Stimulated activated CD4-positive, alpha-beta T cell treated with anti-CD3 and anti-CD28 coated beads, Interleukin-1b, Interleukin-23, amount 100 ng/mL, for 24 hours (primary cell): ENCODE results near the gene NFKBIL1.
"Not testable (repeated sequence)": the region's sequence is repeated elsewhere in the genome, so short reads cannot be mapped to it uniquely, and the experiment has no call there.

Experiments used
- DNase-seq, 4 experiments: peaks; one replicate each; pipeline ENCODE4 v3.0.0-alpha.2; 2020; ENCODE audit warnings: low read depth in 4 of 4, low spot score in 1 of 4

Gene NFKBIL1

DNA sequence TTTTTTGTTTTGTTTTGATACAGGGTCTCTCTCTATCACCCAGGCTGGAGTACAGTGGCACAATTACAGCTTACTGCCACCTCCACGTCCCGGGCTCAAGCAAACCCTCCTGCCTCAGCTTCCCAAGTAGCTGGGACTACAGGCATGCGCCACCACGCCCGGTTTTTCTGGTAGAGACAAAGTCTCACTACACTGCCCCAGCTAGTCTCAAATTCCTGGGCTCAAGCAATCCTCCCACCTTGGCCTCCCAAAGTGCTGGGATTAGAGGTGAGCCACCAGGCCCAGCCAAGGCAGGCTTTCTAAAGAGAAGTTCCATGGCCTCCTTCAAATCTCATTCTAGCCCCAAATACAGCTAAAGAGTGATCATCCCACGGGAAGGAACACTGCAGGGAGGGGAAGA is 13.4 kb upstream of the NFKBIL1 start:
- DNase-seq, result no peak

DNA sequence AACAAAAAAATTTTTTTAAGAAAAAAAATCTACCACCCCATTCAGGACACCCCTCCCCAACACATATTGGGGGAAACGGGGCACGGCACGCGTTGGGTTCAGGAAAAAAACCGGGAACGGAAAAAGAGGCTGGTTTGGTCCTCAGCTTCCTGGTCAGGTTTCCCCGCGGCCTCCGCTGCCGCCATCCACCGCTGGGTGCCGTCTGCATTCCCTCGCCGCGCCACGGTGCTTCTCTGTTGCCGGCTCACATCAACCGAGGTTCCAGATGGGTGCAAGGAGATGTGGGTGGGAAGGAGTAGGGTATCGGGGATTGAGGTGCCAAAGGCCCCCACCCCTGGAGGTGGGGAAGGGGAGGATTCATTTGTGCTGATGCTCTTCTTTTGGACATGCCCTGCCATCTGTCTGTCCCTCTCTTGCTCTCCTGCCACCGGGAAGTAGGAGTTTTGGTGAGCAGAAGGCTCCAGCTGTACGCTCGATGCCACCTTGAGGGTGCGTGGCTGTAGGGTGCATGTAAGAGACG is 12.8 kb upstream of the NFKBIL1 start:
- DNase-seq, result no peak

DNA sequence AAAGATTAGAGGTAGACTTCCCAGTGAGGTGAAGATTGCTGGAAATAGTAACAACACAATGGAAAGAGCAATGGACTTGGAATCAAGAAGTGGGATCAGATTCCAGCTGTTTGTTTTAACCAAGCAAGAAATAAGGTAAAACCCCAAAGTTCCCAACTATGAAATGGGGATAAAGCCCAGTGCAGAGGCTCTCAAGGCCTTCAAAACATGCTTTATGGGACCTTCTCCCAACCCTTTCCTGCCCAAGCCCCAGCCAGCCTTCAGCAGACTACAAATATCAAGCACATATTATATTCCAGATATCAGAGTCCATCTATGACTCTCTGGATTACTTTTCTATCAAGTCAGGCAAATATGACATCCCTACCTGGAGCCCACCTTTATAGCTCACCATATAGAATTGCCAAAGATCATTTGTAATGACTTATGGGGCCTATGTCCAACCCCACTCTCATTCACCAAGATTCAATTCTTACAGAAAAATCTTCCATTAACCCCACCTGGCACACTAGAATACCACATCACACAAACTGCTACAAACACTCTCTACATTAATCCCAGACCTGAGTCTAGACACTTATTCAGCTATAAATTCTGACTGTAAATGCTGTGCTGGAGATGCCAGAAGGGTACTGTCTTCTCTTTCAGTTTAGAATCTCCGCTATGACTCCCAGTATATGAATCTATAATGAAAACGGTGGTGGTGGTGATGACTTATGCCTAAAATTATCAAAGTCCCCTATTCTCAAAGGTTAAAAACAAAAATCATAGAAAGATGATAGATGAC is 11.7 kb upstream of the NFKBIL1 start:
- DNase-seq, result no peak

DNA sequence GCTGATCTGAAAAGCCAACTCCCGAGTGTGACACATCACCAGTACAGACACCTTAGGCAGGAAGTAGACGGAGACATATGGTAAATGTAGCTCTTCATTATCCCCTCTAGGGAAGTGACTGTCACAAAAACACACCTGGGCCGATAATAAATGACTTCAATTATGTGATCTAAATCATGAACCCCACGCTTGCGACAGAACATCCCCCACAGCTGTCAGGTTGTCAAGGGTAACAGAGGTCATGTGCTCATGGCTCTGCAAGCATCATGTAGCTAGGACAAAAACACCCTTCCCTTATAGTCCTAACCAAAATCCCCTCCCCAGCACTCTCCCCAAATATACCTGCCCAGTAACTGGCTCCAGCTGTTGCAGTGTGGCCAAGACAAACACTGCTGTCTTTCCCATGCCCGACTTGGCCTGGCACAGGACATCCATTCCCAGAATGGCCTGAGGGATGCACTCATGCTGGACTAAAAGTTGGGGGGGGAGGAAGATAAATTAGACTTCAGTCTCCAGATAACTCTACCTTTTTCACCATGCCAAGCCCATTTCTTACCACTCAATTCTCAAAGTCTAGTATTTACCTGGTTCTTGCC is 8.5 kb upstream of the NFKBIL1 start:
- DNase-seq, result no peak

GRCh38 chr6:31540640-31541039 is 6.8 kb upstream of the NFKBIL1 start:
- no peak for DNase-seq

DNA sequence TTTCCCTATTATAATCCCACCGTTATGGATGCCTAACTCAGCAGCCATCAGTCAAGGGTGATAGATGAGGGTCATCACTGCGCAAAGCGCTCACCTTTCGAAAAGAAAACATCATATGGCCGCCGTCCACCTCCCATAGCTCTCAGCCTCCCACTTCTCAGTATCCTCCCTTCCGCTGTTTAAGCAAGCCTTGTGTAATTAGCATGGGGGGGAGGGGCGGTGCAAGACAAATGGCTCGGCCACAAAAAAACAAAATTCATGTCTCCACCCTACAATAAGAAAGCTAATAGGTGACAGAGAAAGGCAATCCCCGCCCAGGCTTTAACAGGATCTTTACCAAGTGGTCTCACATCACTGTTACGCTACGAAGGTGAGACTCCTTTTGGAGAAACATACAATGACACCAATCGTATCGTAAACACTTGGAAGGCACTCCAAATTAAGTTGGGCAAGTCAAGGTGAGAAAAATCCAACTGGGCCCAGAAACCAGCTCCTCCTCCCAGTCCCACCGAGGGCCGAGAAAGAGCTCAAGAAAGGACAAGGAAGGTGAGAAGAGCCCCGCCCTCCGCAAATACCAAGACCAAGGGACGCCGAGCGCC is 6.2 kb upstream of the NFKBIL1 start:
- peak in 1 of 4 experiments; percentile 65 for DNase-seq

DNA sequence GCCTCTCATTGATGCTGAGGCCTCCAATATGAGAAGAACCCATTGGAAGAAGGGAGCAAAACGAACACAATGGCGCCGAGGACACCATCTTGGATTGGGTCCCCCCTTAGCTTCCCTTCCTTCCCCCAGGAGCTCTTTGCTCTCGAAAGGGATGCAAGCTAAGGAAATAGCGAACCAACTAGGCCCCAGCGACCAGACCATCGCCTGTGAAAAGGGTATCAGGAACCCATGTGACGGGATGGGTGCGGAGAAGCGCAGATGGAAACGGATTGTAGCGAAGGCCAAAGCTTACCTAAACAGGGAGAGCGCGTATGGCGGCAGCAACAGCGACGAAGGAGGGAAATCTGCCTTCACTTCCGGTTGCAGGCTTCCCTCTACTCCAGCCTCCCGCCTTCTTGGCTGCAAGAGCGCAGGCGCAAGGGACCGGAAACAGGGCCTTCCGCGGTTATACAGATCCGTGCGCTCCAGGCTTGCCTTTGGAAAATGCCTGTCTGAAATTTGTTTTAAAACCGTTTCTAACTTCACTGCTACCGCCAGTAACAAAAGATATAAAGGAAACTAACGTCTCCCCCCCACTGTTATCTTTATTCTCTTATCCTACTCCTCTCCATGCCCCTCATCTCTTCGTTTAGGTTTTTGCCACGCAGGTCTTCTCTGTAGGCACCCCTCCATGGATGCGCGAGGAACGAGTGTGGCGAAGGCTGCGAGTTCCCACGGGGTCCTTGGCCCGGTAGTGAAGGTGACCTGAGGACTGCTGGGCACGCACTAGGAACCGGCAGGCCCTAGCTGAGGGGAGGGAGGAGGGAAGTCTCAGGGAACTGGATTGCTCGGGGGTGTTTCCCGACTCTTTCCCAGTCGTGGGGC is 5.5 kb upstream of the NFKBIL1 start, which contains the start of gene DDX39B:
TSS of gene DDX39B (minus strand) at position 346 of the 864 bp plus-strand sequence. CDS start 1,471 bp downstream, outside the sequence.
- DNase-seq, result peak; percentile 80 to 87 (median 83)

- no peak for DNase-seq
Observed at GRCh38 chr6:31543639-31544038, 3.8 kb upstream of the NFKBIL1 start.

DNA sequence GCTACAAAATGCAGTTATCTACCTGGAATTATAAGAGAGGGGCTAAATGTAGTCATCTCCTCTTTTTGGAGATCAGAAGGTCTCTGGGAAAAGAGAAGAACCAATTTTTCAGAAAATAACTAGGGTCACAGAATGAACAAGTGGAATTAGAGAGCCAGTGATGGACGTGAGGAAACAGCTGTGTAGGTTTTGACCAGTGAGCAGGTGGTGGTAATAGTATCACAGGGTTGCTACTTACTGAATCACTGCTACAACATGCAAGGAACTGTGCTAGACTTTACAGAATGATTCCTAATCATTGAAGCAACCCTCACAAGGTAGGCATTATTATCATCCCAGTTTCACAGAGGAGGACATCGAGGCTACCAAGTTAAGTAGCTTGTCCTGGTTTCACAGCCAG is 2.7 kb upstream of the NFKBIL1 start:
- no peak for DNase-seq

DNA sequence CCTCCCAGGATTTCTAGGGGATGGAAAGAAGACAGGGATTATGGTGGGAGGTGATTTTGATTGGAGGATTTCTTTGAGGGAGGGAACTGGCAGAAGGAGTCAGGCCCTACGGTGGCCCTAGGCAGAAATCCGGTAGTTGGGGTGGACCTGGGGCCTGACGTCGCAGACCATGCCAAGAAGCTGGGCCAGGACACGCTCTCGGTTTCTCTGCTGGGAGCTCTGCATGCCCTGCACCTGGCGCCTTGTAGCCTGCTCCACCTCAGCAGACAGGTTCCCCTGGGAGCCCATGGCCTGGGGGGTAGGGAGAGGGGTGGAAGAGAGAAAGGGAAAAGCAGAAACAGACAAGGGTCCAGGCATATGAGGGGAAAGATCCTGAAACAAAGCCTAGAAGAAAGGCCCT is 2.1 kb upstream of the NFKBIL1 start:
- DNase-seq, result no peak

GRCh38 chr6:31546339-31546957 is 960 bp upstream of the NFKBIL1 start, which contains the start of gene ATP6V1G2:
ATP6V1G2 (minus strand) TSS chr6:31546608; CDS start chr6:31546559, 49 bp downstream.
- peak; percentile 62 to 88 (median 74) for DNase-seq

- no peak for DNase-seq
Observed at GRCh38 chr6:31547727-31548543, 527 bp downstream of the NFKBIL1 start.

- no peak for DNase-seq
Observed at GRCh38 chr6:31548544-31548873, 1.1 kb downstream of the NFKBIL1 start.

- DNase-seq, result not testable (repeated sequence)
Observed at GRCh38 chr6:31551371-31551770, 4.0 kb downstream of the NFKBIL1 start.

DNA sequence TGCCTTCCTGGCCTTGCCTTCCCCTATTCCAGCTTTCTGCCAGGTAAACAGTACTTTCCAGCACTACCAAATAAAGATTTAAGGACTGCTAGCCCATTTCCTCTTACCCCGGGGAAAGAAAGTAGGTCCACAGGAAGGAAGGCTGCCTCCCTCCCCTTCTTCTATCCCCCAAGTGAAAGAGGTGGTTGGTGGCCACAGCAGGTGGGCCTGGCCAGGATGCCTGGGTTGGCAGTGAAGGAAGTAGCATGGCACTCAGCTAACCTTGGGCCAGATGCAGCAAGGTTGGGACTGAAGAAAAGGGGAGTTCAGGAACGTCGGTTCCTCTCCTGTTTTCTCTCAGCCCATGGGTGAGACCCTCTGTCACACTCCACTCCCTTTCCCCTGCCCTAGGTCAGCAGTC is 8.9 kb downstream of the NFKBIL1 start:
- no peak for DNase-seq

DNA sequence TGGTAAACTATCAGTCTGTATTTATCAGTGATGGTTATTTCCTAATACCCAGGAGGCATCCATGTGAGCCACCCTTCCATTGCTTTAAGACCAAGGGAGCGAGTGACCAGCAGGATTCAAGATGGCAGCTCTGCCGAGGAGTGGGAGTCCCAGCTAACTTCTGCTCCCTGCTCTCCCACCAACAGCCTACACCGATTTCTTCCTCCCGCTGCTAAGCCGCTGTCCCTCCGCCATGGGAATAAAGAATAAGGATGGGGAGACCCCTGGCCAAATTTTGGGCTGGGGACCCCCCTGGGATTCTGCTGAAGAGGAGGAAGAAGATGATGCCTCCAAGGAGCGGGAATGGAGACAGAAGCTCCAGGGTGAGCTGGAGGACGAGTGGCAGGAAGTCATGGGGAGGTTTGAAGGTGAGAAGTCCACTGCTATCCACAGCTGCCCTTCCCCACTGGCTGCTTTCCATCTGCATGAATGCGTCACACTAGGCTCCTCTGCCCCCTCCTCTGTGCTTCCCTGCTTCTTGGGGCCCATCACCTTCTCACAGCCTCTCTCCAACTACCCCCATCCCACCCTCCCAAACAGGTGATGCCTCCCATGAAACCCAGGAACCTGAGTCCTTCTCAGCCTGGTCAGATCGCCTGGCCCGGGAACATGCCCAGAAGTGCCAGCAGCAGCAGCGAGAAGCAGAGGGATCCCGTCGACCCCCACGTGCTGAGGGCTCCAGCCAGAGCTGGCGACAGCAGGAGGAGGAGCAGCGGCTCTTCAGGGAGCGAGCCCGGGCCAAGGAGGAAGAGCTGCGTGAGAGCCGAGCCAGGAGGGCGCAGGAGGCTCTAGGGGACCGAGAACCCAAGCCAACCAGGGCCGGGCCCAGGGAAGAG is 10.3 kb downstream of the NFKBIL1 start:
- DNase-seq, result no peak

DNA sequence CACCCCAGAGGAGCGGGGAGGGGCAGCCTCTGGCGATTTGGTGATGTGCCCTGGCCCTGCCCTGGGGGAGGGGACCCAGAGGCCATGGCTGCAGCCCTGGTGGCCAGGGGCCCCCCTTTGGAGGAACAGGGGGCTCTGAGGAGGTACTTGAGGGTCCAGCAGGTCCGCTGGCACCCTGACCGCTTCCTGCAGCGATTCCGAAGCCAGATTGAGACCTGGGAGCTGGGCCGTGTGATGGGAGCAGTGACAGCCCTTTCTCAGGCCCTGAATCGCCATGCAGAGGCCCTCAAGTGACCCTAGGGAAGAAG is 10.9 kb downstream of the NFKBIL1 start:
- no peak for DNase-seq

GRCh38 chr6:31558631-31559500 is 11.5 kb downstream of the NFKBIL1 start:
- peak in 3 of 4 experiments; percentile 50 to 73 (median 59) for DNase-seq
